ENCODE measurements around the gene ANP32B. TPM values are rescaled to one million over a fixed set of nuclear protein-coding genes. Genes with fewer than 3 reads are reported as not detected.
A peak's percentile ranks its signal among the peaks of the same experiment; 100 is the strongest.
"Not testable (repeated sequence)": the region's sequence is repeated elsewhere in the genome, so short reads cannot be mapped to it uniquely, and the experiment has no call there.

Gene ANP32B
- total RNA-seq, 2 donors from 2014 or later = 98.2 to 137 TPM

- intact Hi-C loops (cut with DNase I, micrococcal nuclease) = no loop called here
- ATAC-seq = no peak
Measured at GRCh38 chr9:98016137-98016680, 33.1 kb downstream of the ANP32B start.

GRCh38 chr9:98017306-98017705, 34.2 kb downstream of the ANP32B start:
- no peak for DNase-seq
- ATAC-seq = peak; percentile 31
- intact Hi-C loops (cut with DNase I, micrococcal nuclease) = no loop called here

More at GRCh38 chr9:98016137-98016680, 33.1 kb downstream of the ANP32B start:
- DNase-seq = no peak

- ATAC-seq = no peak
- DNase-seq = no peak
- intact Hi-C loops (cut with DNase I, micrococcal nuclease) = no loop called here
Measured at GRCh38 chr9:98018347-98018746, 35.2 kb downstream of the ANP32B start.

- no peak for DNase-seq
- ATAC-seq = no peak
- intact Hi-C loops (cut with DNase I, micrococcal nuclease) = no loop called here
Measured at GRCh38 chr9:98019098-98019497, 36.0 kb downstream of the ANP32B start.

GRCh38 chr9:98019869-98020268, 36.7 kb downstream of the ANP32B start:
- intact Hi-C loops (cut with DNase I, micrococcal nuclease) = not testable (repeated sequence)
- DNase-seq (peak; percentile 43 to 65), ATAC-seq (peak; percentile 94)

- ATAC-seq = no peak
- DNase-seq = no peak
- intact Hi-C loops (cut with DNase I, micrococcal nuclease) = no loop called here
Measured at GRCh38 chr9:98020476-98021145, 37.5 kb downstream of the ANP32B start.

GRCh38 chr9:98021306-98022040, 38.3 kb downstream of the ANP32B start:
- no peak for ATAC-seq

GRCh38 chr9:98022447-98022846, 39.3 kb downstream of the ANP32B start:
- ATAC-seq (no peak), DNase-seq (no peak)
- intact Hi-C loops (cut with DNase I, micrococcal nuclease) = no loop called here

More at GRCh38 chr9:98021306-98022040, 38.3 kb downstream of the ANP32B start:
- intact Hi-C loops (cut with DNase I, micrococcal nuclease) = no loop called here
- DNase-seq = no peak

- intact Hi-C loops (cut with DNase I, micrococcal nuclease) = no loop called here
- DNase-seq = no peak
- ATAC-seq = no peak
Measured at GRCh38 chr9:98024702-98025101, 41.6 kb downstream of the ANP32B start.

GRCh38 chr9:98031169-98031568, 48.0 kb downstream of the ANP32B start:
- intact Hi-C loops (cut with DNase I, micrococcal nuclease) = loop anchor here in 1 of 2 donors (10.0 kb wide), 1 partner anchor 106 kb away; the partner anchor contains the start of gene TRMO
- ATAC-seq (no peak), DNase-seq (no peak)

GRCh38 chr9:98031935-98032334, 48.8 kb downstream of the ANP32B start:
- ATAC-seq = no peak
- intact Hi-C loops (cut with DNase I, micrococcal nuclease) = loop anchor here in 1 of 2 donors (10.0 kb wide), 1 partner anchor 107 kb away; the partner anchor contains the start of gene TRMO
- DNase-seq = no peak

- intact Hi-C loops (cut with DNase I, micrococcal nuclease) = loop anchor here in 1 of 2 donors (10.0 kb wide), 1 partner anchor 110 kb away; the partner anchor contains the start of gene TRMO
- DNase-seq = peak; percentile 77 to 94
- peak; percentile 78 for ATAC-seq
Measured at GRCh38 chr9:98034593-98035546, 51.7 kb downstream of the ANP32B start.

GRCh38 chr9:98037357-98037756, 54.2 kb downstream of the ANP32B start:
- intact Hi-C loops (cut with DNase I, micrococcal nuclease) = loop anchor here in 1 of 2 donors (10.0 kb wide), 1 partner anchor 113 kb away; the partner anchor contains the start of gene TRMO
- peak in 1 of 2 donors; percentile 49 for DNase-seq
- peak; percentile 86 for ATAC-seq

- intact Hi-C loops (cut with DNase I, micrococcal nuclease) = loop anchor here in 1 of 2 donors (10.0 kb wide), 1 partner anchor 114 kb away; the partner anchor contains the start of gene TRMO
- no peak for DNase-seq
Measured at GRCh38 chr9:98038958-98039357, 55.8 kb downstream of the ANP32B start.

GRCh38 chr9:98039607-98040017, 56.5 kb downstream of the ANP32B start:
- no peak for ATAC-seq
- no peak for DNase-seq
- intact Hi-C loops (cut with DNase I, micrococcal nuclease) = loop anchor here in 1 of 2 donors (10.0 kb wide), 1 partner anchor 115 kb away; the partner anchor contains the start of gene TRMO

More at GRCh38 chr9:98038958-98039357, 55.8 kb downstream of the ANP32B start:
- ATAC-seq = peak; percentile 26

- no peak for DNase-seq
- intact Hi-C loops (cut with DNase I, micrococcal nuclease) = no loop called here
- peak; percentile 58 for ATAC-seq
Measured at GRCh38 chr9:98040212-98040611, 57.1 kb downstream of the ANP32B start.

- DNase-seq = no peak
- intact Hi-C loops (cut with DNase I, micrococcal nuclease) = no loop called here
Measured at GRCh38 chr9:98043915-98044314, 60.8 kb downstream of the ANP32B start.

More at GRCh38 chr9:98043915-98044314, 60.8 kb downstream of the ANP32B start:
- no peak for ATAC-seq

All from left colon (tissue), 2 donors.